Smooth muscle cell (in vitro differentiated cells): Measurements from ENCODE around the gene RAPGEF2. TPM values are rescaled to one million over a fixed set of nuclear protein-coding genes. Genes with fewer than 3 reads are reported as not detected.

ENCODE experiments used
- DNase-seq: peaks from one replicate; lab custom pipeline; 2025; ENCODE audit not compliant: unreplicated experiment; lab: John Stamatoyannopoulos, UW
- H2AFZ ChIP-seq: fragments of 200-600 bp; sonication (generic); 2 replicates; pipeline ENCODE4 v1.6.0; 2016; ENCODE audit warnings: antibody characterized with exemption, low read depth, mild to moderate bottlenecking
- H3F3A ChIP-seq: fragments of 200-600 bp; sonication (generic); 2 replicates; pipeline ENCODE4 v1.6.0; 2017; ENCODE audit warnings: antibody characterized with exemption, low read depth
- H3K27ac ChIP-seq: fragments of 200-600 bp; sonication (generic); 2 replicates; pipeline ENCODE4 v1.5.1; 2016; ENCODE audit warnings: low read depth, mild to moderate bottlenecking
- H3K27me3 ChIP-seq: fragments of 200-600 bp; sonication (generic); 2 replicates; pipeline ENCODE4 v1.6.1; 2016; ENCODE audit warnings: low read depth, mild to moderate bottlenecking
- H3K36me3 ChIP-seq: fragments of 200-600 bp; sonication (generic); 2 replicates; pipeline ENCODE4 v1.5.1; 2016; ENCODE audit warnings: low read depth
- H3K4me1 ChIP-seq: fragments of 200-600 bp; sonication (generic); 2 replicates; pipeline ENCODE4 v1.5.1; 2016; ENCODE audit warnings: low read depth
- H3K4me2 ChIP-seq: fragments of 200-600 bp; sonication (generic); 2 replicates; pipeline ENCODE4 v1.6.0; 2016; ENCODE audit warnings: mild to moderate bottlenecking
- H3K4me3 ChIP-seq: fragments of 200-600 bp; sonication (generic); 2 replicates; pipeline ENCODE4 v1.5.1; 2016; ENCODE audit warnings: mild to moderate bottlenecking
- H3K79me2 ChIP-seq: fragments of 200-600 bp; sonication (generic); 2 replicates; pipeline ENCODE4 v1.6.0; 2016; ENCODE audit warnings: low read depth, mild to moderate bottlenecking
- H3K9ac ChIP-seq: fragments of 200-600 bp; sonication (generic); 2 replicates; pipeline ENCODE4 v1.6.0; 2016; ENCODE audit warnings: low read depth
- H3K9me3 ChIP-seq: fragments of 200-600 bp; sonication (generic); replicated peaks from 2 replicates; pipeline ENCODE4 v1.5.1; 2016; ENCODE audit warnings: low read depth
- H4K20me1 ChIP-seq: fragments of 200-600 bp; sonication (generic); 2 replicates; pipeline ENCODE4 v1.6.0; 2016; ENCODE audit warnings: low read depth
- CTCF ChIP-seq: fragments of 200-600 bp; sonication (generic); IDR thresholded peaks from 2 replicates; pipeline ENCODE4 v1.5.1; 2017; ENCODE audit warnings: borderline replicate concordance, mild to moderate bottlenecking, antibody characterized with exemption; ENCODE audit not compliant: insufficient read depth, poor library complexity, severe bottlenecking
- WGBS: methylation state at CpG from one replicate; pipeline ENCODE4 v1.1.7; 2016; ENCODE audit warnings: low lambda C conversion rate; 5-methylcytosine and 5-hydroxymethylcytosine counted together
- polyA plus RNA-seq: library from polyadenylated mRNA; unstranded; fragments of >200 nt; fragmentation: Nextera tagmentation; extraction: Ambion mirVana; gene quantifications from 2 replicates; pipeline ENCODE4 v1.2.1, GENCODE V29; 2016
- total RNA-seq: library from RNA; depleted of rRNA; stranded (reverse); fragments of >200 nt; gene quantifications from 2 replicates; pipeline ENCODE4 v1.2.3, GENCODE V29; 2014

The RAPGEF2 gene
- total and polyA plus RNA-seq, 2 experiments from 2014 or later, result 7.4 to 44.7 TPM

- Histone ChIP-seq H3K4me3 (no peak overlapping the region), H3K79me2 (no peaks in the 10 kb centered on the region), H3K9ac (no peak overlapping the region), H3K27me3 (no peaks in the 10 kb centered on the region), H3K9me3 (no peaks in the 10 kb centered on the region), H3K36me3 (peaks cover 22% of the 10 kb centered on the region), H3K4me1 (no peaks in the 10 kb centered on the region), H3K4me2 (no peak overlapping the region), H3K27ac (no peak overlapping the region), H3F3A (no peaks in the 10 kb centered on the region), H4K20me1 (no peaks in the 10 kb centered on the region), H2AFZ (no peak overlapping the region)
- no peak for DNase-seq
- no peak for TF ChIP-seq CTCF
- 100% methylated on average over 4 of the region's 4 CpGs for WGBS
Measured at GRCh38 chr4:159344877-159345276, 242.0 kb downstream of the RAPGEF2 start.

GRCh38 chr4:159346681-159347080, 243.8 kb downstream of the RAPGEF2 start:
- no peak overlapping the region for H2AFZ ChIP-seq
- no peaks in the 10 kb centered on the region for H3K9me3 ChIP-seq
- H3K27me3 ChIP-seq, result no peaks in the 10 kb centered on the region
- no peak for TF ChIP-seq CTCF
- no peaks in the 10 kb centered on the region for H4K20me1 ChIP-seq
- no peak overlapping the region for H3K9ac ChIP-seq
- H3K79me2 ChIP-seq, result no peaks in the 10 kb centered on the region
- no peaks in the 10 kb centered on the region for H3F3A ChIP-seq
- H3K4me1 ChIP-seq, result no peaks in the 10 kb centered on the region
- peaks cover 32% of the 10 kb centered on the region for H3K36me3 ChIP-seq
- no peak overlapping the region for H3K4me2 ChIP-seq
- DNase-seq, result no peak
- WGBS, result 98% methylated on average over 5 of the region's 5 CpGs
- no peak overlapping the region for H3K27ac ChIP-seq
- H3K4me3 ChIP-seq, result no peak overlapping the region

GRCh38 chr4:159347813-159348212, 244.9 kb downstream of the RAPGEF2 start:
- WGBS, result 92% methylated on average over 9 of the region's 9 CpGs

More at GRCh38 chr4:159347813-159348212, 244.9 kb downstream of the RAPGEF2 start:
- no peak overlapping the region for H2AFZ ChIP-seq
- no peak overlapping the region for H3K9ac ChIP-seq
- no peak overlapping the region for H3K4me2 ChIP-seq
- H3K4me1 ChIP-seq, result no peaks in the 10 kb centered on the region
- no peak for DNase-seq
- H3F3A ChIP-seq, result no peaks in the 10 kb centered on the region
- H3K79me2 ChIP-seq, result no peaks in the 10 kb centered on the region
- no peak overlapping the region for H3K27ac ChIP-seq
- no peaks in the 10 kb centered on the region for H3K27me3 ChIP-seq
- H3K4me3 ChIP-seq, result no peak overlapping the region
- no peaks in the 10 kb centered on the region for H3K9me3 ChIP-seq
- H3K36me3 ChIP-seq, result peaks cover 36% of the 10 kb centered on the region
- TF ChIP-seq CTCF, result no peak
- no peaks in the 10 kb centered on the region for H4K20me1 ChIP-seq
